HuH-7 (cell line): ENCODE data around the gene PKP1.
"Not testable (repeated sequence)": the region's sequence is repeated elsewhere in the genome, so short reads cannot be mapped to it uniquely, and the experiment has no call there.

Experiments
- DNase-seq: peaks from one replicate; pipeline ENCODE4 v3.0.0; 2011; ENCODE audit warnings: low spot score

PKP1 gene

GRCh38 chr1:201282931-201283829 is at the start of gene PKP1:
Gene PKP1 (plus strand): TSS chr1:201283506. CDS start chr1:201283703, 197 bp downstream.
- DNase-seq: no peak

GRCh38 chr1:201239646-201240045 is 43.7 kb upstream of the PKP1 start:
- DNase-seq: not testable (repeated sequence)

- no peak for DNase-seq
Measured at GRCh38 chr1:201240171-201240570, 43.1 kb upstream of the PKP1 start.

- DNase-seq: no peak
Measured at GRCh38 chr1:201241736-201242135, 41.6 kb upstream of the PKP1 start.

- no peak for DNase-seq
Measured at GRCh38 chr1:201245082-201245481, 38.2 kb upstream of the PKP1 start.

GRCh38 chr1:201248721-201249559 is 34.4 kb upstream of the PKP1 start:
- DNase-seq: no peak

- DNase-seq: no peak
Measured at GRCh38 chr1:201250326-201251011, 32.8 kb upstream of the PKP1 start.

GRCh38 chr1:201251411-201251810 is 31.9 kb upstream of the PKP1 start:
- DNase-seq: no peak

- no peak for DNase-seq
Measured at GRCh38 chr1:201251851-201252430, 31.4 kb upstream of the PKP1 start.

- no peak for DNase-seq
Measured at GRCh38 chr1:201252944-201253371, 30.3 kb upstream of the PKP1 start.

GRCh38 chr1:201253411-201253810 is 29.9 kb upstream of the PKP1 start:
- DNase-seq: no peak

GRCh38 chr1:201253906-201254624 is 29.2 kb upstream of the PKP1 start:
- no peak for DNase-seq

- DNase-seq: peak; percentile 92
Measured at GRCh38 chr1:201254625-201255478, 28.5 kb upstream of the PKP1 start.

GRCh38 chr1:201255479-201256362 is 27.6 kb upstream of the PKP1 start:
- no peak for DNase-seq

- DNase-seq: not testable (repeated sequence)
Measured at GRCh38 chr1:201258132-201258531, 25.2 kb upstream of the PKP1 start.

- DNase-seq: no peak
Measured at GRCh38 chr1:201258763-201259230, 24.5 kb upstream of the PKP1 start.

- no peak for DNase-seq
Measured at GRCh38 chr1:201259476-201260235, 23.6 kb upstream of the PKP1 start.

- no peak for DNase-seq
Measured at GRCh38 chr1:201260236-201260590, 23.1 kb upstream of the PKP1 start.
